ENCODE results near the gene ZNF28.
"Not testable (repeated sequence)": the region's sequence is repeated elsewhere in the genome, so short reads cannot be mapped to it uniquely, and the experiment has no call there.

Gene ZNF28

GRCh38 chr19:52778811-52779210 lies 42.6 kb downstream of the ZNF28 start:
- DNase-seq (ENCODE audit: low spot score) = no peak

GRCh38 chr19:52756447-52756846 lies 65.0 kb downstream of the ZNF28 start:
- DNase-seq (ENCODE audit: low spot score) = not testable (repeated sequence)

DNA sequence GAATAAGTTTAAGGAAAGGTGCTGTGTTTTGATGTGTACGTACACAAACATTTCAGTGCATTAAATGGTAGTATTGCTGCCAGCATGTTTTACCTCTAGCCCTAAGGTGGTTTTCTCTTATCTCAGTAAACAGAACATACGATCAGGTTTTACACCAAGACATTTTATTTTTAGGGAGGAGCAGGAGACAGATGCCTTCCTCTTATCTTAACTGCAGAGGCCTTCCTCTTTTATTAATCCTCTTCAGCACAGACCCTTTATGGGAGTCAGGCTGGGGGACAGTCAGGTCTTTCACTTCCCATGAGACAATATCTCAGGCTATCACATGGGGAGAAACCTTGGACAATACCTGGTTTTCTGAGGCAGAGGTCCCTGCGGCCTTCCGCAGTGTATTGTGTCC lies 71.7 kb downstream of the ZNF28 start:
- no peak for DNase-seq (ENCODE audit: low spot score)

GRCh38 chr19:52748336-52748950 lies 73.0 kb downstream of the ZNF28 start:
- peak; percentile 80 for DNase-seq (ENCODE audit: low spot score)

Measured in pons (tissue), 1 donor.